Trophoblast cell (in vitro differentiated cells and primary cell): Measurements from ENCODE around the gene FBXO11.
"Not testable (repeated sequence)": the region's sequence is repeated elsewhere in the genome, so short reads cannot be mapped to it uniquely, and the experiment has no call there.

Experiments
- DNase-seq, 2 donors: peaks; one replicate each; pipeline ENCODE4 v3.0.0-alpha.2; 2016
- H2AFZ ChIP-seq: 2 replicates; pipeline ENCODE4 v1.6.1; 2013; ENCODE audit warnings: low read length, moderate library complexity, mild to moderate bottlenecking; ENCODE audit not compliant: insufficient read depth, poor library complexity
- H2AK5ac ChIP-seq: 2 replicates; pipeline ENCODE4 v1.6.1; 2013; ENCODE audit warnings: mild to moderate bottlenecking, low read length
- H2BK120ac ChIP-seq: 2 replicates; pipeline ENCODE4 v1.6.1; 2013; ENCODE audit warnings: low read length, mild to moderate bottlenecking, moderate library complexity; ENCODE audit not compliant: insufficient read depth, poor library complexity
- H2BK12ac ChIP-seq: 2 replicates; pipeline ENCODE4 v1.6.1; 2013; ENCODE audit warnings: mild to moderate bottlenecking, low read length, moderate library complexity
- H2BK5ac ChIP-seq: 2 replicates; pipeline ENCODE4 v1.6.1; 2013; ENCODE audit warnings: low read length, low read depth, moderate library complexity, mild to moderate bottlenecking; ENCODE audit not compliant: poor library complexity
- H3K14ac ChIP-seq: 2 replicates; pipeline ENCODE4 v1.6.1; 2013; ENCODE audit warnings: mild to moderate bottlenecking, low read length
- H3K18ac ChIP-seq: 2 replicates; pipeline ENCODE4 v1.6.1; 2013; ENCODE audit warnings: mild to moderate bottlenecking, low read length
- H3K23ac ChIP-seq: 2 replicates; pipeline ENCODE4 v1.6.1; 2013; ENCODE audit warnings: low read length
- H3K27ac ChIP-seq: 2 replicates; pipeline ENCODE4 v1.5.1; 2013; ENCODE audit warnings: low read depth, mild to moderate bottlenecking, inconsistent platforms, low read length, moderate library complexity
- H3K27me3 ChIP-seq: 2 replicates; pipeline ENCODE4 v1.6.1; 2013; ENCODE audit warnings: inconsistent platforms, mild to moderate bottlenecking, low read length, moderate library complexity; ENCODE audit not compliant: insufficient read depth
- H3K36me3 ChIP-seq, 2 experiments: 1 replicate in 1 of 2; 2 replicates in 1 of 2; pipeline ENCODE4 v1.6.1; 2013; ENCODE audit warnings: low read length in 2 of 2, mild to moderate bottlenecking in 2 of 2, moderate library complexity in 1 of 2; ENCODE audit not compliant: insufficient read depth in 2 of 2, control insufficient read depth in 1 of 2
- H3K4ac ChIP-seq: 2 replicates; pipeline ENCODE4 v1.6.1; 2013; ENCODE audit warnings: low read depth, mild to moderate bottlenecking, low read length, moderate library complexity
- H3K4me1 ChIP-seq, 2 experiments: 1 replicate in 1 of 2; 2 replicates in 1 of 2; pipeline ENCODE4 v1.6.1; 2013; ENCODE audit warnings: low read length in 2 of 2, mild to moderate bottlenecking in 2 of 2, moderate library complexity in 1 of 2; ENCODE audit not compliant: insufficient read depth in 2 of 2, control insufficient read depth in 1 of 2
- H3K4me2 ChIP-seq: 2 replicates; pipeline ENCODE4 v1.6.1; 2013; ENCODE audit warnings: inconsistent platforms, mild to moderate bottlenecking, low read length, moderate library complexity
- H3K4me3 ChIP-seq: 2 replicates; pipeline ENCODE4 v1.5.1; 2013; ENCODE audit warnings: mild to moderate bottlenecking, low read depth, low read length, inconsistent platforms
- H3K79me1 ChIP-seq: one replicate; pipeline ENCODE4 v1.6.1; 2013; ENCODE audit warnings: low read length
- H3K79me2 ChIP-seq: 2 replicates; pipeline ENCODE4 v1.6.1; 2013; ENCODE audit warnings: low read length, mild to moderate bottlenecking; ENCODE audit not compliant: control insufficient read depth, insufficient read depth, poor library complexity
- H3K9ac ChIP-seq: 2 replicates; pipeline ENCODE4 v1.6.1; 2013; ENCODE audit warnings: mild to moderate bottlenecking, low read length
- H3K9me3 ChIP-seq: 2 replicates; pipeline ENCODE4 v1.6.1; 2013; ENCODE audit warnings: low read depth, mild to moderate bottlenecking, control low read depth, inconsistent platforms, low read length; ENCODE audit not compliant: insufficient read depth
- H4K12ac ChIP-seq: 2 replicates; pipeline ENCODE4 v1.6.1; 2013; ENCODE audit warnings: low read depth, mild to moderate bottlenecking, low read length, moderate library complexity
- H4K8ac ChIP-seq: 2 replicates; pipeline ENCODE4 v1.6.1; 2013; ENCODE audit warnings: low read depth, mild to moderate bottlenecking, low read length, moderate library complexity
- H4K91ac ChIP-seq: one replicate; pipeline ENCODE4 v1.6.1; 2013; ENCODE audit warnings: low read depth, mild to moderate bottlenecking, low read length, moderate library complexity
- WGBS: extraction: QIAGEN DNeasy Blood & Tissue Kit; methylation state at CpG from one replicate; pipeline ENCODE4 v1.1.7; 2013; ENCODE audit warnings: missing lambda C conversion rate; ENCODE audit not compliant: insufficient read length, insufficient coverage; ENCODE audit errors: extremely low coverage; 5-methylcytosine and 5-hydroxymethylcytosine counted together

FBXO11 gene

GRCh38 chr2:47900857-47901256, 5.4 kb downstream of the FBXO11 start:
- Histone ChIP-seq H2AFZ (no peak overlapping the region), H3K23ac (no peak overlapping the region), H3K4ac (no peak overlapping the region), H3K4me3 (no peak overlapping the region), H3K27me3 (no peaks in the 10 kb centered on the region), H2BK12ac (no peak overlapping the region), H4K91ac (no peak overlapping the region), H3K18ac (no peak overlapping the region), H4K8ac (no peak overlapping the region), H3K9me3 (no peaks in the 10 kb centered on the region), H3K4me1 (no peaks in the 10 kb centered on the region), H4K12ac (no peak overlapping the region), H3K27ac (no peak overlapping the region), H3K14ac (no peak overlapping the region), H3K79me2 (peaks cover 25% of the 10 kb centered on the region), H2AK5ac (no peak overlapping the region), H2BK120ac (no peak overlapping the region), H3K4me2 (no peak overlapping the region), H3K79me1 (peaks cover 15% of the 10 kb centered on the region), H2BK5ac (no peak overlapping the region), H3K9ac (no peak overlapping the region), H3K36me3 (no peaks in the 10 kb centered on the region)
- no peak for DNase-seq
- no CpG with 5 or more reads among the region's 10 CpGs for WGBS

GRCh38 chr2:47899915-47900816, 6.1 kb downstream of the FBXO11 start:
- DNase-seq: no peak
- Histone ChIP-seq H2BK5ac (no peak overlapping the region), H3K27ac (no peak overlapping the region), H3K4ac (peak overlapping the region; percentile 95), H2AK5ac (no peak overlapping the region), H3K36me3 (no peaks in the 10 kb centered on the region), H3K4me3 (no peak overlapping the region), H3K9me3 (no peaks in the 10 kb centered on the region), H3K4me2 (no peak overlapping the region), H3K27me3 (no peaks in the 10 kb centered on the region), H4K12ac (no peak overlapping the region), H4K8ac (no peak overlapping the region), H3K9ac (no peak overlapping the region), H3K23ac (no peak overlapping the region), H2BK120ac (no peak overlapping the region), H4K91ac (no peak overlapping the region), H3K79me2 (peaks cover 19% of the 10 kb centered on the region), H2BK12ac (no peak overlapping the region), H3K18ac (no peak overlapping the region), H3K4me1 (no peaks in the 10 kb centered on the region), H2AFZ (no peak overlapping the region), H3K14ac (no peak overlapping the region), H3K79me1 (peaks cover 9% of the 10 kb centered on the region)
- no CpG with 5 or more reads among the region's 25 CpGs for WGBS

- DNase-seq: no peak
- H3K18ac ChIP-seq: no peak overlapping the region
- peak overlapping the region; percentile 86 for H3K4ac ChIP-seq
- H3K79me1 ChIP-seq: no peaks in the 10 kb centered on the region
- no peaks in the 10 kb centered on the region for H3K27me3 ChIP-seq
- no peak overlapping the region for H3K9ac ChIP-seq
- H3K79me2 ChIP-seq: peaks cover 9% of the 10 kb centered on the region
- H4K12ac ChIP-seq: no peak overlapping the region
- no peaks in the 10 kb centered on the region for H3K9me3 ChIP-seq
- H2AFZ ChIP-seq: no peak overlapping the region
- H3K4me1 ChIP-seq: no peaks in the 10 kb centered on the region
- no CpG with 5 or more reads among the region's 4 CpGs for WGBS
- H3K4me2 ChIP-seq: no peak overlapping the region
- no peak overlapping the region for H2AK5ac ChIP-seq
- H4K91ac ChIP-seq: no peak overlapping the region
- no peak overlapping the region for H2BK120ac ChIP-seq
- no peak overlapping the region for H2BK12ac ChIP-seq
- no peak overlapping the region for H3K14ac ChIP-seq
- H3K27ac ChIP-seq: no peak overlapping the region
- no peak overlapping the region for H3K23ac ChIP-seq
- no peak overlapping the region for H4K8ac ChIP-seq
- no peaks in the 10 kb centered on the region for H3K36me3 ChIP-seq
- no peak overlapping the region for H2BK5ac ChIP-seq
- no peak overlapping the region for H3K4me3 ChIP-seq
Observed at GRCh38 chr2:47897883-47898731, 8.2 kb downstream of the FBXO11 start.

- not testable (repeated sequence) for H3K18ac ChIP-seq
Observed at GRCh38 chr2:47897191-47897882, 9.0 kb downstream of the FBXO11 start.

More at GRCh38 chr2:47897191-47897882, 9.0 kb downstream of the FBXO11 start:
- not testable (repeated sequence) for H3K9me3 ChIP-seq, H3K79me1 ChIP-seq, H3K14ac ChIP-seq, H3K36me3 ChIP-seq, H3K4me1 ChIP-seq, H3K27me3 ChIP-seq, H3K9ac ChIP-seq, DNase-seq, H3K27ac ChIP-seq, H2BK12ac ChIP-seq, H4K8ac ChIP-seq, H3K4me2 ChIP-seq, H2BK5ac ChIP-seq, H3K4me3 ChIP-seq, H3K79me2 ChIP-seq, H4K91ac ChIP-seq, H3K23ac ChIP-seq, H2AK5ac ChIP-seq, H2AFZ ChIP-seq, H2BK120ac ChIP-seq, H4K12ac ChIP-seq
- WGBS: no CpG with 5 or more reads among the region's 5 CpGs
- peak overlapping the region; percentile 57 for H3K4ac ChIP-seq
